Body of pancreas (tissue), 4 donors: ENCODE measurements around the gene GLI3. TPM values are rescaled to one million over a fixed set of nuclear protein-coding genes. Genes with fewer than 3 reads are reported as not detected.

Experiments
- ATAC-seq: fragments of 150-250 bp; one replicate; pipeline ENCODE4 v1.9.1; 2016
- DNase-seq, 4 donors: peaks; one replicate each; pipeline ENCODE4 v3.0.0-alpha.2; 2019
- H3K27ac ChIP-seq, 4 donors: fragments of 200-600 bp; sonication (generic); 1 replicate in 3 of 4; 2 replicates in 1 of 4; pipeline versions ENCODE4 v1.5.1 to v1.6.1; 2016 to 2019; ENCODE audit warnings: mild to moderate bottlenecking in 1 of 4, mixed read lengths in 1 of 4, moderate library complexity in 1 of 4
- H3K27me3 ChIP-seq, 2 donors: fragments of 200-600 bp; sonication (generic); one replicate each; pipeline ENCODE4 v1.6.0; 2016; ENCODE audit warnings: mild to moderate bottlenecking in 1 of 2
- H3K36me3 ChIP-seq, 2 donors: fragments of 200-600 bp; sonication (generic); replicated peaks in 1 of 2; 2 replicates each; pipeline ENCODE4 v1.5.1; 2016; ENCODE audit warnings: low read depth in 2 of 2; ENCODE audit not compliant: insufficient read depth in 1 of 2
- H3K4me1 ChIP-seq: fragments of 200-600 bp; sonication (generic); one replicate; pipeline ENCODE4 v1.6.0; 2016
- H3K4me3 ChIP-seq, 2 donors: fragments of 200-600 bp; sonication (generic); 1 replicate in 1 of 2; 2 replicates in 1 of 2; pipeline ENCODE4 v1.5.1; 2016 to 2019
- H3K9me3 ChIP-seq, 3 donors: fragments of 200-600 bp; sonication (generic); 1 replicate in 2 of 3; 2 replicates in 1 of 3; pipeline ENCODE4 v1.5.1; 2016
- CTCF ChIP-seq, 7 experiments: fragments of 450-650 bp in 4 of 7; fragments of 200-600 bp in 3 of 7; sonication (generic) in 3 of 7; IDR thresholded peaks; one replicate each; pipeline ENCODE4 v1.5.1; 2016 to 2019; ENCODE audit warnings: antibody characterized with exemption in 7 of 7
- POLR2A ChIP-seq, 3 donors: fragments of 450-650 bp; IDR thresholded peaks; one replicate each; pipeline ENCODE4 v1.6.1; 2016; ENCODE audit warnings: antibody characterized with exemption in 3 of 3, mild to moderate bottlenecking in 2 of 3
- WGBS, 2 donors: methylation state at CpG; one replicate each; pipeline ENCODE4 v1.1.5; 2017; 5-methylcytosine and 5-hydroxymethylcytosine counted together
- intact Hi-C: fragments of 100-400 bp; cut with DNase I; formaldehyde crosslinking; loops from one replicate; pipeline ENCODE4 v1.15.1; 2023
- total RNA-seq, 2 donors: library from RNA; depleted of rRNA; stranded (reverse); fragments of >200 nt; gene quantifications; one replicate each; pipeline ENCODE4 v1.1.0, GENCODE V29; 2016

Gene GLI3
- total RNA-seq, 2 donors from 2014 or later, result 1.0 to 2.0 TPM

DNA sequence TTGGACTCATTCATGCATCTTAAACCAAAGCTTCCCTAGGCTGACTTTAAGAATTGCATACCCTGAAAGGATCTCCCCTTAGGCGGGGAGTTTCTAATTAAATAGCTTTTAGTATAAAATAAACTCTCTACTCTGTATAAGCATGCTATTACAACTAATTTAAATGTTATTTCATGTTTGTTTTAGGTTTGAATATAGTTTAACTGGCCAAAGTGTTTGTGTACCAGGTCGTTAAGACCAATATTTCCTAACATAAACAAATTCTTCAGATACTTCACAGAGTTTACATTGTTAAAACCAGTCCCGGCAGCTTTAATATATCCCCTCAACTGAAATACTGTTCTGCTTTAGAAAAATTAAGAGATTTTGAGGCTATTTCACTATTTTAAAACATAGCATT, 2.3 kb downstream of the GLI3 start:
- H3K27ac ChIP-seq, result no peak overlapping the region
- TF ChIP-seq POLR2A (IDR thresholded peaks at IDR 0.05), result no peak
- TF ChIP-seq CTCF (IDR thresholded peaks at IDR 0.05), result no peak
- 56 to 57% methylated on average over 3 of the region's 3 CpGs for WGBS, 2 donors
- peaks cover 7% of the 10 kb centered on the region for H3K4me1 ChIP-seq
- no peak for ATAC-seq
- H3K4me3 ChIP-seq, result no peak overlapping the region
- intact Hi-C loops, result no loop called here
- no peaks in the 10 kb centered on the region for H3K36me3 ChIP-seq
- peaks cover 0 to 16% of the 10 kb centered on the region in 2 donors for H3K27me3 ChIP-seq
- DNase-seq, result no peak
- H3K9me3 ChIP-seq, result no peaks in the 10 kb centered on the region

DNA sequence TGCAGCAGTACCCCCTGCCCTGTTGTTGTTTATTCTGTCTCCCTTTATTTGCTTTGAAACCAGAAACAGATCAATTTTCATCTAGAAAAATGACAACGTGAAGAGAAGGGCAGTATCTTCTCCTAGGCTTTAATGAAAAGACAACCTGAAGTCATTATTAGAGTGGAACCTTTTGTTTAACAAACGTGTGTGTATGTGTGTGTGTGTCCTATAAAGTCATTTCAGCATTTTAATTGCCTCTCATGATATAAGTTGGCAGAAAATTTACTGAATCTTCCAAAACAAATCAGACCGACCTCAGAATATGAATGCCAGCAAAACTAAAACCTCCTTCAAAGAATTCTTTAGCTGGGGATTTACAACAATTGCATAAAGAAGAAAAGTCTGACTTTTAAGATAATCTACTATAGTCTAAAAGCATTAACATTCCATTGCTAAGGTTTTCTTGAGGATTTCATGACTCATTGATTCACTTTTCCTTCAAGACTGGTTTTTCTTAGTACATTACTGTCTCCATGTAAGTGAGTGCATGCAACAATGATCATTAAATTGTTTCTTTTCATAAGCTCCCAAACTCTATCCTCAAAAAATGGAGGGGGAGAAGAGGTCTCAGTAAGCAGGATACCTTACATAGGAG, 3.2 kb downstream of the GLI3 start:
- H3K4me1 ChIP-seq, result peaks cover 7% of the 10 kb centered on the region
- peaks cover 0 to 16% of the 10 kb centered on the region in 2 donors for H3K27me3 ChIP-seq
- H3K9me3 ChIP-seq, result no peaks in the 10 kb centered on the region
- no peak overlapping the region for H3K27ac ChIP-seq
- intact Hi-C loops, result no loop called here
- TF ChIP-seq POLR2A (IDR thresholded peaks at IDR 0.05), result no peak
- no peak for TF ChIP-seq CTCF (IDR thresholded peaks at IDR 0.05)
- ATAC-seq (no peak), DNase-seq (no peak)
- WGBS, 2 donors, result 48 to 53% methylated on average over 3 of the region's 3 CpGs
- no peak overlapping the region for H3K4me3 ChIP-seq
- no peaks in the 10 kb centered on the region for H3K36me3 ChIP-seq

DNA sequence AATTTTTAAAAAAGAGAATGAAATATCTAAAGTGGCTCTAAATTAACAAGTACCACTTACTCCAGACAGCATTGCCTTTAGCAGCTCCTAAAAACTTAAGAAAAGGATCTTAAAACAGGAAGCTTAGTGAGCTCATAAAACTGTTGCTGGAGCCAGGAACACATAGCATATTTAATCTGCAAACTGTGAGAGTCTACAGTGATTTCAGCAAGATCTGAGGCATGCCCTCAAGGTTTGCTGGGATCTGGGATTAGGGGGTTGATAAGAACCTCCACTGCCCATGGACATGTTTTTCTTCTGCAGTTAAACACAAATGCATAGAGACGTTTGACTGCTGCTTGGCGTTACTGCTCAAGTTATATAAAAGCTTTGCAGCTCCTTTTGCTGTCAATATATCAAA, 3.8 kb downstream of the GLI3 start:
- ATAC-seq (no peak), DNase-seq (no peak)
- H3K27ac ChIP-seq, result no peak overlapping the region
- no peak for TF ChIP-seq CTCF (IDR thresholded peaks at IDR 0.05)
- TF ChIP-seq POLR2A (IDR thresholded peaks at IDR 0.05), result no peak
- H3K9me3 ChIP-seq, result no peaks in the 10 kb centered on the region
- H3K27me3 ChIP-seq, result peaks cover 0 to 19% of the 10 kb centered on the region in 2 donors
- peaks cover 11% of the 10 kb centered on the region for H3K4me1 ChIP-seq
- intact Hi-C loops, result no loop called here
- WGBS, 2 donors, result 65 to 67% methylated on average over 2 of the region's 2 CpGs
- no peak overlapping the region for H3K4me3 ChIP-seq
- H3K36me3 ChIP-seq, result no peaks in the 10 kb centered on the region

DNA sequence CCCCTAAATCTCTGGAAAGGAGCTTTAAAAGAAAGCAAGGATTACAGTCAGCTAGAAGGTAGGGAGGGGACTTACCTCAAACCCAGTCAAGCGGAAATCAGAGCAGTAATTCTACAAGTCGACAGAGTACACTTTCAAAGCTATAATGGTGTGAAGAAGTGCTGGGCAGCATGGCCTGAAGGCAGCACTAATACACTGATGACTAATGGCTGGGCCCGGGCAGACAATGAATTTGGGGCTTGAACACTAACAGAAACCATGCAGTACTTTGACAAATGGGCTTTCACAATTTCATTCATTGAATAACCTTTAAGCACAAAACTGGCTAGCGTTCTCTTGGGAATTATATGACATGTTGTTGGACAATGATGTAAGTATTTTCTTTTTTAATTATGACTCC, 4.7 kb downstream of the GLI3 start:
- 64 to 74% methylated on average over 4 of the region's 4 CpGs for WGBS, 2 donors
- intact Hi-C loops, result no loop called here
- Histone ChIP-seq H3K36me3 (no peaks in the 10 kb centered on the region), H3K27me3 (peaks cover 0 to 23% of the 10 kb centered on the region in 2 donors), H3K4me1 (peaks cover 19% of the 10 kb centered on the region), H3K4me3 (no peak overlapping the region), H3K27ac (no peak overlapping the region), H3K9me3 (no peaks in the 10 kb centered on the region)
- TF ChIP-seq POLR2A (IDR thresholded peaks at IDR 0.05) (no peak), CTCF (IDR thresholded peaks at IDR 0.05) (no peak)
- DNase-seq (no peak), ATAC-seq (no peak)
